Transverse colon (tissue), 4 donors: ENCODE data around the gene APOL4. TPM values are rescaled to one million over a fixed set of nuclear protein-coding genes. Genes with fewer than 3 reads are reported as not detected.

Source experiments
- DNase-seq: peaks from one replicate; pipeline ENCODE4 v3.0.0-alpha.2; 2019
- H3K27ac ChIP-seq, 4 donors: fragments of 200-600 bp; sonication (generic); 2 replicates each; pipeline ENCODE4 v1.5.1; 2016 to 2018; ENCODE audit warnings: inconsistent platforms in 4 of 4
- H3K27me3 ChIP-seq: fragments of 200-600 bp; sonication (generic); 2 replicates; pipeline ENCODE4 v1.5.1; 2017; ENCODE audit warnings: inconsistent platforms
- H3K36me3 ChIP-seq, 4 donors: fragments of 200-600 bp; sonication (generic); 2 replicates each; pipeline ENCODE4 v1.5.1; 2017 to 2019; ENCODE audit warnings: inconsistent platforms in 4 of 4
- H3K4me1 ChIP-seq, 4 donors: fragments of 200-600 bp; sonication (generic); 2 replicates each; pipeline ENCODE4 v1.5.1; 2017 to 2020; ENCODE audit warnings: inconsistent platforms in 4 of 4
- H3K4me3 ChIP-seq, 4 donors: fragments of 200-600 bp; sonication (generic); 1 replicate in 1 of 4; 2 replicates in 3 of 4; pipeline versions ENCODE4 v1.5.1 to v1.6.1; 2017 to 2019; ENCODE audit warnings: inconsistent platforms in 4 of 4
- H3K9me3 ChIP-seq, 2 donors: fragments of 200-600 bp; sonication (generic); 2 replicates each; pipeline ENCODE4 v1.5.1; 2017 to 2019; ENCODE audit warnings: inconsistent platforms in 2 of 2
- EP300 ChIP-seq: sonication (generic); formaldehyde crosslinking; IDR thresholded peaks from one replicate; pipeline ENCODE4 v1.6.1; 2017; ENCODE audit warnings: antibody characterized with exemption, low read depth
- POLR2A ChIP-seq: fragments of 450-650 bp; IDR thresholded peaks from one replicate; pipeline ENCODE4 v1.6.1; 2016; ENCODE audit warnings: antibody characterized with exemption, mild to moderate bottlenecking, moderate library complexity
- POLR2AphosphoS5 ChIP-seq, 3 donors: sonication (generic); formaldehyde crosslinking; IDR thresholded peaks; one replicate each; pipeline ENCODE4 v1.6.1; 2016; ENCODE audit warnings: antibody characterized with exemption in 3 of 3
- WGBS, 2 donors: methylation state at CpG; one replicate each; pipeline ENCODE4 v1.1.5; 2018; ENCODE audit warnings: low coverage in 1 of 2; 5-methylcytosine and 5-hydroxymethylcytosine counted together
- in situ Hi-C, 4 donors: fragments of 200-750 bp; cut with MboI; loops; one replicate each; pipeline versions ENCODE4 v1.15.0 to v1.15.1; 2017; ENCODE audit warnings: low sequenced_read_pairs in 3 of 4, low pct_ligation_motif_present in 1 of 4, low pct_unique_long_range_greater_than_20kb in 1 of 4
- intact Hi-C: fragments of 100-400 bp; cut with DNase I; formaldehyde crosslinking; loops from one replicate; pipeline ENCODE4 v1.15.1; 2023; ENCODE audit warnings: low total_unique reads
- total RNA-seq, 4 donors: library from RNA; depleted of rRNA; stranded (reverse); fragments of >200 nt; gene quantifications; one replicate each; pipeline ENCODE4 v1.1.0, GENCODE V29; 2016
- TF ChIP-seq, protein P1 (sequence below), 5 experiments: fragments of 200-600 bp in 3 of 5; fragments of 450-650 bp in 2 of 5; sonication (generic) in 3 of 5; IDR thresholded peaks; 1 replicate in 2 of 5; 2 replicates in 3 of 5; pipeline ENCODE4 v1.5.1; 2016 to 2017; ENCODE audit warnings: antibody characterized with exemption in 5 of 5, inconsistent platforms in 3 of 5, mild to moderate bottlenecking in 2 of 5, moderate library complexity in 1 of 5

APOL4 gene
- total RNA-seq, 4 donors from 2014 or later: 0.16 to 9.0 (median 1.8) TPM; not detected in 1

DNA sequence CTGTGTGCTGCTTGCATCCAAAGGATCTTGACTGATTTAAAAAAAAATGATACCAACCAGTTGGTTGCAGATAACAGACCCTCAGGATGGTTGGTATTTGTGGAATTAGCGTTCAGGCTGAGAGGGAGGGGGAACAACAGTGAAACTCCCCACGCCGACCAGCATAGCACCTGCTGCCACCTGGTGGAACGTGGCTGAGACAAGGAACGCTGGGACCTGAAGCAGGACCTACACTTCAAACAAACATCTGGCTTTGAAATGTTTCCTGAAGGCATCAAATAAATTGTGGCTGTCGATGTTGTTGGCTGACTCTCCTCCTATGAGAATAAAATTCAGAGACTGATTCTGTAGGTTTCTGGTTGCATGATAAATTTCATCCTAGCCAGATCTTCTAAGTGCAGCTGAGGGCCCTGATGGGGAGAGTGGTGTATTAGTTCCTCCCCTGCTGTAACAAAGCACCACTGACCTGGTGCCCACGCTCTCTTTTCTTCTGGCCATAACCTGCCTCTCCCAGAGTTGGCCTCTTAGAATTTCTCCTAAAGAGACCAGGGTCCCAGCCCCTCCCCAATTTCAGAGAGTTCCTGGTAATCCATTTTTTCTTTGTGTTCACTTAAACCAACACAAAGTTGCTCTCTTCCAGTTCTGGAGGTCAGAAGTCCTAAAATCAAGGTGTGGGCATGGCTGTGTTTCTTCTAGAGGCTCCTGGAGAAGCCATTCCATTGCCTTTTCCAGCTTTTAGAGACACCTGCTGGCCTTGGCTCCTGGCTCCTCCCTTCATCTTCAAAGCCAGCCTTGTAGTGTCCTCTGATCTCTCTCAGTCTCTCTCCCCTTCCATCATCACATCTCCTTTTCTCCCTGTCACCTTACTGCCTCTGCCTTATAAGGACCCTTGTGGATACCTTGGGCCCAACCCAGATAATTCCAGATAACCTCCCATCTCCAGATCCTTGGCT is 20.5 kb upstream of the APOL4 start:
- Histone ChIP-seq H3K27me3 (no peaks in the 10 kb centered on the region), H3K9me3 (no peaks in the 10 kb centered on the region), H3K4me1 (peaks cover 0 to 15% (median 0%) of the 10 kb centered on the region in 4 donors), H3K4me3 (no peak overlapping the region), H3K27ac (no peak overlapping the region), H3K36me3 (no peaks in the 10 kb centered on the region)
- WGBS, 2 donors: 16% methylated on average over 7 of the region's 7 CpGs; no CpG with 5 or more reads in 1 of the 2 donors
- intact Hi-C loops: no loop called here
- TF ChIP-seq, protein P1, sequence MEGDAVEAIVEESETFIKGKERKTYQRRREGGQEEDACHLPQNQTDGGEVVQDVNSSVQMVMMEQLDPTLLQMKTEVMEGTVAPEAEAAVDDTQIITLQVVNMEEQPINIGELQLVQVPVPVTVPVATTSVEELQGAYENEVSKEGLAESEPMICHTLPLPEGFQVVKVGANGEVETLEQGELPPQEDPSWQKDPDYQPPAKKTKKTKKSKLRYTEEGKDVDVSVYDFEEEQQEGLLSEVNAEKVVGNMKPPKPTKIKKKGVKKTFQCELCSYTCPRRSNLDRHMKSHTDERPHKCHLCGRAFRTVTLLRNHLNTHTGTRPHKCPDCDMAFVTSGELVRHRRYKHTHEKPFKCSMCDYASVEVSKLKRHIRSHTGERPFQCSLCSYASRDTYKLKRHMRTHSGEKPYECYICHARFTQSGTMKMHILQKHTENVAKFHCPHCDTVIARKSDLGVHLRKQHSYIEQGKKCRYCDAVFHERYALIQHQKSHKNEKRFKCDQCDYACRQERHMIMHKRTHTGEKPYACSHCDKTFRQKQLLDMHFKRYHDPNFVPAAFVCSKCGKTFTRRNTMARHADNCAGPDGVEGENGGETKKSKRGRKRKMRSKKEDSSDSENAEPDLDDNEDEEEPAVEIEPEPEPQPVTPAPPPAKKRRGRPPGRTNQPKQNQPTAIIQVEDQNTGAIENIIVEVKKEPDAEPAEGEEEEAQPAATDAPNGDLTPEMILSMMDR (IDR thresholded peaks at IDR 0.05): peak; percentile 45 to 58 (median 53)
- TF ChIP-seq EP300: no peak
- DNase-seq: peak; percentile 59
- in situ Hi-C loops: no loop called here

DNA sequence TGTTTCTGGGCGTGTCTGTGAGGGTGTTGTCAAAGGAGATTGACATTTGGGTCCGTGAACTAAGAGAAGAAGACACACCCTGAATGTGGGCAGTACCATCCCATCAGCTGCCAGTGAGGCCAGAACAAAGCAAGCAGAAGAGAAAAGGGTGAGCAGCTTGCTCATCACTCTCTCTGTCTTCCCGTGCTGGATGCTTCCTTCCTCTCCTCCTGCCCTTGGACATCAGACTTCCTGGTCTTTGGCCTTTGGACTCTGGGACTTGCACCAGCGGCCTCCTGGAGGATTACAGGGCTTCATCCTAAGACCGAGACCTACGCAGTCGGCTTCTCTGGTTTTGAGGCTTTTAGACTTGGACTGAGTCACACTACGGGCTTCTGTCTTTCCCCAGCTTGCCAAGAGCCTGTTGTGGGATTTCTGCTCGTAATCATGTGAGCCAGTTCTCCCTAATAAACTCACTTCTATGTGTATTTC is 18.9 kb upstream of the APOL4 start:
- in situ Hi-C loops: no loop called here

GRCh38 chr22:36218648-36219193 is 17.1 kb upstream of the APOL4 start:
- no peak overlapping the region for H3K27ac ChIP-seq
- no peak for DNase-seq
- TF ChIP-seq POLR2A (no peak), POLR2AphosphoS5 (IDR thresholded peaks at IDR 0.05) (no peak), EP300 (no peak)
- TF ChIP-seq, protein P1 (IDR thresholded peaks at IDR 0.05): no peak
- intact Hi-C loops: no loop called here
- H3K27me3 ChIP-seq: no peaks in the 10 kb centered on the region
- 74 to 80% methylated on average over 7 of the region's 7 CpGs for WGBS, 2 donors
- H3K4me3 ChIP-seq: no peak overlapping the region
- in situ Hi-C loops: no loop called here
- peaks cover 0 to 15% (median 0%) of the 10 kb centered on the region in 4 donors for H3K4me1 ChIP-seq
- H3K36me3 ChIP-seq: no peaks in the 10 kb centered on the region
- H3K9me3 ChIP-seq: no peaks in the 10 kb centered on the region

More for the DNA sequence above, 18.9 kb upstream of the APOL4 start:
- 17 to 51% methylated on average over 2 to 9 of the region's 9 CpGs for WGBS, 2 donors
- no peak for TF ChIP-seq POLR2AphosphoS5 (IDR thresholded peaks at IDR 0.05)
- no peak for TF ChIP-seq POLR2A
- TF ChIP-seq, protein P1 (IDR thresholded peaks at IDR 0.05): no peak
- TF ChIP-seq EP300: no peak
- intact Hi-C loops: no loop called here
- Histone ChIP-seq H3K27ac (peak overlapping the region in 3 of 4 donors; percentile 5 to 22 (median 9)), H3K9me3 (no peaks in the 10 kb centered on the region), H3K4me1 (peaks cover 0 to 15% (median 0%) of the 10 kb centered on the region in 4 donors), H3K36me3 (no peaks in the 10 kb centered on the region), H3K27me3 (no peaks in the 10 kb centered on the region), H3K4me3 (no peak overlapping the region)
- no peak for DNase-seq

DNA sequence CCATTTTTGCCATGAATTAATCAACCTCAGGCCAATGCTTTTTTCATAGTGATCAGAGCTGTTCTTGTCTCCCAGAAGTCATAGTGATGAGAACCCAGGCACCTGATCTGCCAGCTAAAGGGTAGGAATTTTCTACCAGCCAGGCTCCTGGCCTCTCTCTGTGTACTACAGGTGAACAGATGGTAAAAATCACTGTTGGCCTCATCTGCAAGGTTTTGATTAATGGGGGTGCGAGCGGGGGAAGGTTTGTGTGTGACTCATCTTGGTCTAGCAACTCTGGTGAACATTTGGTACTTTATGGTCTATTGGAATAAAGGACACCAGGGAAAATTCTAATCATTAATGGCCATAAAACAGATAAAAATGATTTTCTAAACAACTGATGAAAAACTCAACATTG is 14.4 kb upstream of the APOL4 start:
- Histone ChIP-seq H3K27ac (no peak overlapping the region), H3K27me3 (no peaks in the 10 kb centered on the region), H3K36me3 (no peaks in the 10 kb centered on the region), H3K9me3 (no peaks in the 10 kb centered on the region), H3K4me3 (no peak overlapping the region), H3K4me1 (peaks cover 0 to 5% (median 0%) of the 10 kb centered on the region in 4 donors)
- intact Hi-C loops: no loop called here
- DNase-seq: no peak
- in situ Hi-C loops: no loop called here
- WGBS, 2 donors: 65% methylated on average over 2 of the region's 2 CpGs; no CpG with 5 or more reads in 1 of the 2 donors
- no peak for TF ChIP-seq POLR2A
- no peak for TF ChIP-seq EP300
- TF ChIP-seq, protein P1 (IDR thresholded peaks at IDR 0.05): no peak
- no peak for TF ChIP-seq POLR2AphosphoS5 (IDR thresholded peaks at IDR 0.05)
